Measurements from ENCODE around the gene CCDC33. TPM values are rescaled to one million over a fixed set of nuclear protein-coding genes. Genes with fewer than 3 reads are reported as not detected.

Gene CCDC33
- total RNA-seq, 1 experiment from 2014 or later = 3.5 TPM

- no peak for DNase-seq (ENCODE audit: low spot score)
- in situ Hi-C loops (cut with HindIII; ENCODE audit: low sequenced_read_pairs) = no loop called here
These were observed 10.2 kb upstream of the CCDC33 start for GRCh38 chr15:74225928-74226327.

- peak; percentile 65 for DNase-seq (ENCODE audit: low spot score)
- in situ Hi-C loops (cut with HindIII; ENCODE audit: low sequenced_read_pairs) = no loop called here
These were observed 9.2 kb upstream of the CCDC33 start for GRCh38 chr15:74226761-74227540.

- DNase-seq (ENCODE audit: low spot score) = no peak
- in situ Hi-C loops (cut with HindIII; ENCODE audit: low sequenced_read_pairs) = no loop called here
These were observed 8.0 kb upstream of the CCDC33 start for GRCh38 chr15:74227968-74228722.

- DNase-seq (ENCODE audit: low spot score) = no peak
- in situ Hi-C loops (cut with HindIII; ENCODE audit: low sequenced_read_pairs) = no loop called here
These were observed 7.4 kb upstream of the CCDC33 start for GRCh38 chr15:74228723-74229081.

- in situ Hi-C loops (cut with HindIII; ENCODE audit: low sequenced_read_pairs) = no loop called here
- no peak for DNase-seq (ENCODE audit: low spot score)
These were observed 6.4 kb upstream of the CCDC33 start for GRCh38 chr15:74229686-74230085.

GRCh38 chr15:74231475-74231874 is 4.7 kb upstream of the CCDC33 start:
- no peak for DNase-seq (ENCODE audit: low spot score)
- in situ Hi-C loops (cut with HindIII; ENCODE audit: low sequenced_read_pairs) = no loop called here

GRCh38 chr15:74233373-74233772 is 2.8 kb upstream of the CCDC33 start:
- DNase-seq (ENCODE audit: low spot score) = no peak
- in situ Hi-C loops (cut with HindIII; ENCODE audit: low sequenced_read_pairs) = no loop called here

GRCh38 chr15:74233851-74234597 is 2.1 kb upstream of the CCDC33 start:
- in situ Hi-C loops (cut with HindIII; ENCODE audit: low sequenced_read_pairs) = no loop called here
- DNase-seq (ENCODE audit: low spot score) = no peak

- in situ Hi-C loops (cut with HindIII; ENCODE audit: low sequenced_read_pairs) = no loop called here
- no peak for DNase-seq (ENCODE audit: low spot score)
These were observed 1.6 kb upstream of the CCDC33 start for GRCh38 chr15:74234598-74234875.

GRCh38 chr15:74239051-74239705 is 3.1 kb downstream of the CCDC33 start:
- in situ Hi-C loops (cut with HindIII; ENCODE audit: low sequenced_read_pairs) = no loop called here
- DNase-seq (ENCODE audit: low spot score) = no peak

GRCh38 chr15:74240002-74240568 is 4.0 kb downstream of the CCDC33 start:
- peak; percentile 48 for DNase-seq (ENCODE audit: low spot score)
- in situ Hi-C loops (cut with HindIII; ENCODE audit: low sequenced_read_pairs) = no loop called here

- in situ Hi-C loops (cut with HindIII; ENCODE audit: low sequenced_read_pairs) = no loop called here
- DNase-seq (ENCODE audit: low spot score) = no peak
These were observed 4.9 kb downstream of the CCDC33 start for GRCh38 chr15:74240897-74241614.

- in situ Hi-C loops (cut with HindIII; ENCODE audit: low sequenced_read_pairs) = no loop called here
These were observed 6.5 kb downstream of the CCDC33 start for GRCh38 chr15:74242441-74243185.

GRCh38 chr15:74243431-74243830 is 7.3 kb downstream of the CCDC33 start:
- DNase-seq (ENCODE audit: low spot score) = no peak
- in situ Hi-C loops (cut with HindIII; ENCODE audit: low sequenced_read_pairs) = no loop called here

More at GRCh38 chr15:74242441-74243185, 6.5 kb downstream of the CCDC33 start:
- DNase-seq (ENCODE audit: low spot score) = no peak

GRCh38 chr15:74244822-74245341 is 8.8 kb downstream of the CCDC33 start:
- in situ Hi-C loops (cut with HindIII; ENCODE audit: low sequenced_read_pairs) = no loop called here
- DNase-seq (ENCODE audit: low spot score) = no peak

- in situ Hi-C loops (cut with HindIII; ENCODE audit: low sequenced_read_pairs) = no loop called here
- DNase-seq (ENCODE audit: low spot score) = no peak
These were observed 9.3 kb downstream of the CCDC33 start for GRCh38 chr15:74245342-74245931.

- no peak for DNase-seq (ENCODE audit: low spot score)
- in situ Hi-C loops (cut with HindIII; ENCODE audit: low sequenced_read_pairs) = no loop called here
These were observed 14.1 kb downstream of the CCDC33 start for GRCh38 chr15:74250266-74250665.
